HG02885 (cell line): ENCODE data around the gene DCAF15.

Experiments
- ATAC-seq: cut with Tn5 transposase; IDR thresholded peaks from one replicate; pipeline ENCODE4 v1.9.1; 2021; ENCODE audit warnings: mild to moderate bottlenecking; ENCODE audit not compliant: unreplicated experiment, poor library complexity

The DCAF15 gene

DNA sequence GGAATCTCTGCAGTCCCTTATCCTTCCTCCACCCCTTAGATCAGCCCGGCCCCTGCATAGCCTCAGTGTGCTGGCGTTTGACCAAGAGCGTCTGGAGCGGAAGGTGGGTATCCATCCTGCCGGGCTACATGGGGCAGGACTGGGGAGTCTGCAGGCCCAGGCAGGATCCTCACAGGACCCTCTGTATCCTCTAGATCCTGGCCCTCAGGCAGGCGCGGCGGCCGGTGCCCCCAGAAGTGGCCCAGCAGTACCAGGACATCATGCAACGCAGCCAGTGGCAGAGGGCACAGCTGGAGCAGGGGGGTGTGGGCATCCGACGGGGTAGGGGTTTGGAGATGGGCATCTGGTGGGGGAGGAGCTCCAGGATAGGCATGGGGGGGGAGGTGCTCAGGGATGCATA, 23.0 kb upstream of the DCAF15 start:
- ATAC-seq = no peak

DNA sequence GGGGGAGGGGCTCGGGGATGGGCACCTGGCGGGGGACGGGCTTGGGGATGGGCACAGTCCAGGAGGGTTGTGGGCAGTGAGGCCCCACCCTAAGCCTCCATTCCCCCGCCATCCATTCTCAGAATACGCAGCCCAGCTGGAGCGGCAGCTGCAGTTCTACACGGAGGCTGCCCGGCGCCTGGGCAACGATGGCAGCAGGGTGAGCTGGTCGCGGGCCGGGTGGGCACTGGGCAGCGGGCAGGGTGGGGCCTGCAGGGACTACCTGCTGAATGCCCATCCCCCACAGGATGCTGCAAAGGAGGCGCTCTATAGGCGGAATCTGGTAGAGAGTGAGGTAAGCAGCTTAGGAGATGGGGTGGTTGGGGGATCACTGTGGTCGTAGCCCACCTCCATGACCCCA, 22.4 kb upstream of the DCAF15 start:
- no peak for ATAC-seq

DNA sequence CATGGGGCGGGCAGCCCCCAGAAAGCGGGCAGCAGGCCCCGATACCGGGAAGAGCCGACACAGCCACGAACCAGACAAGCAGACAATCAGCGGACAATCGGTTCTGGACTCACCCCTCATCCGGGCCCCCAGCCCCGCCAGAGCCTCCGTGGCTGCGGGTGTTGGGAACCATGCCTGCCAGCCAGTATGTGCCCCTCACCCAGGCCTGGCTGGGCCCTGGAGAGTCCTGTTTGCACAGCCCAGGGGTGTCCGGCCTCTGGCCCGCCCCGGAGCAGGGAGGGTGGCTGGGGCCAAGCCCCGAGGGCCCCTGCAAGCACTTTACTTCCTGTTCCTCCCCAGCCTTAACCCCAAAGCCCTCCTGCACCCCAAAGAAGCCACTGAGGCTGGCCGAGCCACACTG, 21.9 kb upstream of the DCAF15 start:
- no peak for ATAC-seq

DNA sequence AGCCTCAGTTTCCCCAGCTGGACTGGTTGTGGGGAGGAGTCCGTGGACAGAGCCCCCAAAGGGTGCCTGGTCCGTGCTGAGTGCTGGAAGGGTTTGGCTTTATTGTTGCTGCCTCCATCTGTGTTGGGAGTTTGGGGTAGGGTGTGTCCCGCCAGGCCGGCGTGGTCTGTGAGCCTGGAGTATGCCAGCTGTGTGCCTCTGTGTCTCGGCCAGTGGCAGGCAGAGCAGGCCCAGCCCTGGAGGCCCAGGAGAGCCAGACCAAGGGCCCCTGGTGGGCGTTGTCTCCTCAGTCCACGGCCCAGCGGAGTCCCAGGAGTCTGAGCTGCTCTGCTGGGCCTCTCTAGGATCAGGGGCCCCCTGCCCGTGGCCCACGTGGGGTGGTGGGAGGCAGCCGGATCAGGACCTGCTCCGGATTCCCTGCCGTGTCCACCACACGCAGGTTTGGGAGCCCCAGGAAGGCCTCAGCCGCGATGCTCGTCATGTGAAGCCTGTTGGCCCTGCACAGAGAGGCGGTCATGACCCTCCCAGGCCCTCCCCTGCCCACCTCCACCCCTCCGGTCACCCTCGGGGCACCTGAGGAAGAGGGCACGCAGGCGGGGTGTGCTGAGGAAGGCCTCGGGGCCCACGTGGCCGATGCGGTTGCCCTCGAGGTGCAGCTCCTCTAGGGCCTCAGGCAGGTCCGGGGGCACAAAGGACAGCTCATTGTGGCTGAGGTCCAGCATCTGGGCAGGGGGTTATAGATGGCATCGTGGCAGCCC, 20.7 kb upstream of the DCAF15 start:
- no peak for ATAC-seq

DNA sequence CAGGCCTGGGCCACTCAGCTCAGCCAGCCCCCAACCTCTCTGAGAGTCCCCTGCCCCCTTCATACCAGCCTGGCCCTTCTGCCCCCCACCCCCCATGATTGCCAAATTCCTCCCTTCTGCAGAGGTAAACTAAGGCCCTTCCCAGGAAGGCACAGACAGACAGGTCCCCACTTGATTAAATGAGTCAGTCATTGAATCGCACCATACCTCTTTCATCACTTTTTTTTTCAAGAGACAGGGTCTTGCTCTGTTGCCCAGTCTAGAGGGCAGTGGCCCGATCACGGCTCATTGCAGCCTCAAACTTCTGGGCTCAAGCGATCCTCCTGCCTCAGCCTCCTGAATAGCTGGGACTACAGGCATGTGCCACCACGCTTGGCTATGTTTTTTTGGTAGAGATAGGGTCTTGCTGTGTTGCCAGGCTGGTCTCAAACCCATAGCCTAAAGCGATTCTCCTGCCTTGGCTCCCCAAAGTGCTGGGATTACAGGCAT, 20.1 kb upstream of the DCAF15 start:
- ATAC-seq = no peak

DNA sequence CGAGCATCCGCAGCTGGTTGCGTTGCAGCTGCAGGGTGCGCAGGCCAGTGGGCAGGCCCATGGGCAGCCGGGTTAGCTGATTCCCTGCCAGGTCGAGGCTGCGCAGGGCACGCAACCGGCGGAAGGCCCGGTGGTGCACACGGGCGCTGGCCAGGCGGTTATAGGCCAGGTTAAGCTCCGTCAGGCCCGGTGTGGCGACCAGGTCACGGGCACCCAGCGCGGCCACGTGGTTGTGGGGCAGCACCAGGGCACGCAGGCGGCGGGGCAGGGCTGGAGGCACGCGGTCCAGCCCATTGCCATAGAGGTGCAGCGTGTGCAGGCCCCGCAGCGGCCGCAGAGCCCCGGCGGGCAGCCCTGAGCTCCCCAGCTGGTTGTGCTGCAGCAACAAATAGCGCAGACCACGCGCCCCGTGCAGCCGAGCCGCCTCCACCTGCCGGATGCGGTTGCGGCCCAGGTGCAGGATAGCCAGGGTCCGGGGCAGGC, 19.4 kb upstream of the DCAF15 start:
- ATAC-seq = no peak

DNA sequence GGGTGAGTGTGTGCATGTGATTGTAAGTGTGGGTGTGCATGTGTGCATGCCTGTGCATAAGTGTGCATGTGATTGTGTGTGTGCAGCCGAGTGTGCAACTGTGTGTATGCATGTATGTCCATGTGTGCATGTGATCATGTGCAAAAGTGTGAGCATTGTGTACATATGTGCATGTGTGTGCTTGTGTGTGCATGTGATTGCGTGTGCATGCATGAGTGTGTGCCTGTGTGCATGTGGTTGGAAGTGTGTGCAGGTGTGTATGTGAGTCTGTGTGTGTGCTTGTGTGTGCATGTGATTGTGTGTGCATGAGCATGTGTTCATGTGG, 17.6 kb upstream of the DCAF15 start:
- no peak for ATAC-seq

DNA sequence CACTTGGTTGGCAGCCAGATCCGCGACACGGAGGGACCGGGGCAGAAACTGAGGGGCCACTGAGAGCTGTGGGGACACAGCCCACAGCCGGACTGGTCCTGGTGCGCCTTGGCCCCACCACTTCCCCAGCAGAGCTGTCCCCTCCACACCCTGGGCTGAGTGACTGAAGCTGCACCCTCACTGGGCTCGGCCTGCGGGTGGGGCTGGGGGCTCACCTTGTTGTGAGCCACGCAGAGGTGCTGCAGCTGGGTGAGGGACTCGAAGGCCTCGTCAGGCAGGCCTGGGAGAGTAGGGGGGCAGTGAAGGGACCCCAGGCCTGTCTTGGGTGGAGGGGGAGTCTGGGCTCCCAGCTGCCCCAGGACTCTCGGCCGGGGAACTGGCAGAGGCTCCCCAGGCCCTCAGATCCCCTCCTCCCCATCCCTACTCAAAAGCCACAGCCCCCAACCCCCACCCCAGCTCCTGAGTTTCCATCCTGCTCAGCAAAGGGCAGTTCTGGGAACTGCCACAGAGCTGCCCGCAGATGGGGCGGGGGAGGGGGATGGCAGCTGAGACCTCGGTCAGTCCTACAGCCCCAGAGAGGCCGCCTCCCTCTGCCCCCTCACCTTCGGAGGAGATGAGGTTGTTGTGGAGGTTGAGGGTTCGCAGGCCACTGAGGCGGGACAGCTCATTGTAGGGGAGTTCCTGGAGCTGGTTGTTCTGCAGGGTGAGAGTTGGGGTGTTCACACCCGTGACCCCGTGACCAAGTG, 16.4 kb upstream of the DCAF15 start:
- no peak for ATAC-seq

DNA sequence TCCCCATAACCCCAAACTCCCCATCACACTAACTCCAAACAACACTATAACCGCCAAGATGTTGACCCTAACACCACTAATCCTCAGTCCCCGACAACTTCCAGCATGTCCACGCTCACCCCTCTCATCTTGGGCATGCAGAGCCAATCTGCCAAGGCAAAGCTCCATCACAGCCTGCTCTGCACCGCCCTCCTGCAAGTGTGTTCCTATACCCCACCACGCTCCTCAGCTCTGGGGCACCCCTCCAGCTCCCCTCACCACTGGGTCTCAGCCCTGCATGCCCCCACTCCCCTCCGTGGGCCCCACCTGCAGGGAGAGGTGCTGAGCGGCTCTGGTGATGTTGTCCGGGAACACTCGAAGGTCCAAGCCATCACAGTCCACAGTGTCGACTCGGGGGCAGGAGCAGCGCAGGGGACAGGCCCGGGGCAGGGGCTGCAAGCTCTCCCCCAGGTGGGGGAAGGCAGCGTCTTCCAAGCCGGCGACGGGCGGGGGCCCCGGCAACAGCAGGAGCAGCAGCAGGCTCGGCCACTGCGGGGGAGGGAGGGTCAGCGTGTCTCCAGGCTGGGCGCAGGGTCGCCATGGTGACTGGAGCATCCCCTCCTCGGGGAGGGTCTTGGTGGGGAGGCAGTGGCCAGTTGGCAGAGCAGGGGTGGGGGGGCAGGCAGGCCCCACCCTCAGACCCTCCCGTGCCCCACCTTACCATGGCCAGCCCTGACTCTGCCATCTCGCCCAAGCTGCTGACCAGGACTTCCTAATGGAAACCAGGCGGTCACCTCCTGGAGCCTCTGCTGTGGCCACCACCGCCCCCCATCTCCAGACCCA, 14.6 kb upstream of the DCAF15 start:
- no peak for ATAC-seq

DNA sequence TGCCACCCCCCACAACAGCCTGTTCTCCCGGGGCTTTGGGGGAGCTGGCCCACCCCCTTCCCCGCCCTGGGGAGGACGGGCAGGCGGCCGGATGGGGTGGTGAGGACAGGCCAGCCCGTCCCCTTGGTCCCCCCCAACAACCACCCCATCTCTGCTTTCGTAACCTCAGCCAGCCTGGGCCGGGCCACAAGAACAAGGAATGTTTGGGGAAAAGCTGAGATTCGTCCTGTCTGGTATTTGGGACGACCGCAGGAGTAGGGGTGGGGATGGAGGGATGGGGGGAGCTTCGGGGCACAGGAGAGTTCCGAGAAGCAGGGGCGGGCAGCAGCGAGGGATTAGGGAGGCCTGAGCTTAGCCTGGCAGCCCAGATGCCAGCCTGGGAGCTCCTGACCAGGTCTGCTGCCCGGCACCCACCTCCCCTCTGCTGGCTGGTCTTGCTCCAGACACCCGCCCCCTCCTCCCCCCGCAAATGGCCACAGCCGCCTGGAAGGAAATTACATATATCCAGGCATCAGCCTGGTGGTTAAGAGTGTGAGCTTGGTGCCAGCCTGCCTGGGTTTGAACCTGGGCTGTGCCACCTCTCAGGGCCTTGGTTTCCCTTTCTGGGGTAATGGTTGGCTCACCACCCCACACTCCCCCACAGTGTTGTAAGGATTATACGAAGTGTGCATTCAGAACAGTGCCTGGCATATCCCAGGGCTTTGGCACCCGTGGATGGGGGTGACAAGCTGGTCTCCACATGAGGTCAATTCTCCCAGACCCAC, 13.8 kb upstream of the DCAF15 start, which contains the start of gene PODNL1:
TSS of gene PODNL1 (minus strand) at position 117 of the 764 bp plus-strand sequence. CDS start 236 bp downstream, outside the sequence.
- ATAC-seq = no peak

DNA sequence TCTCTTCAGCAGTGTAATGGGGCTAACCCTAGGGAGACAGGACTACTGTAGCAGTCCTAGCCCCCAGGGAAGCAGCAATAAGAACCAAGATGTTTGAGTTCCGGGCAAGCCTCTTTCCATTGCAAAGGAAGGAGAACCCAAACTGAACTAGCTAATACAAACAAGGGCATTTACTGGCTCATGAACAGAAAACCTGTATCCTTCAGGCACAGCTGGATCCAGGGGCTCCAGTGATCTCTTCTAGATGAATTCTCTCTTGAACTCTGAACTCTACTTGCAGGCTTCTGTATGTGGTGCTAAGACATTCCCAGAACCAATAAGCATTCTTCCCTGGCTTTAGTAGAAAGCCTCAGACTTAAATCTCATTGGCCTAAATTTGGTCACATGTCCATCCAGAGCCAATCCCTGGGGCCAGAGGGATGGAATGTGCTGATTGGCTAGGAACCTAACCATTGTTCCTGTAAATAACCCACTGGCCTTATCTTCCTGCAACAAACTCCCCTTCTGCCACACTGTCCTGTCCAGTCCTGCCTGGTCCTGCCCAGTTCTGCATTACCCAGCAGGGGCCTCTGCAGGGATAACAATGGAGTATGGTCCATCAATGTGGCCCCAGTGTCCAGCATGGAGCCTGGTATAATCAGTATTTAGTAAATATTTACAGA, 10.2 kb upstream of the DCAF15 start:
- ATAC-seq = no peak

DNA sequence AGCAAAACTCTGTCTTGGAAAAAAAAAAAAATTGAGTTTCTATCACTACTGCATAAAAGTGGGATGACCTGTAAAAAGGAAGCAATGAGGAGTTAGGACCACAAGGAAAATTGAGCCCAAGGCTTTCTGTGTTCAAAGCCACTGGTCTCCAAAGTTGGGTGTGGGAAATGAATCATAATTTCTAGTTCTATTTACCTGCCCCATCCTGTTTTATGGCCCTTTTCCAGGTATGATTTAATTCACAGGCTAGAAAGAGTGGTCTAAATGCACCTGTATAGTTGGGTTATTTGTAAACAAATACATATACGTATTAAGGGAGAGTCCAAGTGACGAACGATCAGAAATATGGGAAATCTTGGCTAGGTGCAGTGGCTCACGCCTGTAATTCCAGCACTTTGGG, 5.9 kb upstream of the DCAF15 start:
- ATAC-seq = no peak

DNA sequence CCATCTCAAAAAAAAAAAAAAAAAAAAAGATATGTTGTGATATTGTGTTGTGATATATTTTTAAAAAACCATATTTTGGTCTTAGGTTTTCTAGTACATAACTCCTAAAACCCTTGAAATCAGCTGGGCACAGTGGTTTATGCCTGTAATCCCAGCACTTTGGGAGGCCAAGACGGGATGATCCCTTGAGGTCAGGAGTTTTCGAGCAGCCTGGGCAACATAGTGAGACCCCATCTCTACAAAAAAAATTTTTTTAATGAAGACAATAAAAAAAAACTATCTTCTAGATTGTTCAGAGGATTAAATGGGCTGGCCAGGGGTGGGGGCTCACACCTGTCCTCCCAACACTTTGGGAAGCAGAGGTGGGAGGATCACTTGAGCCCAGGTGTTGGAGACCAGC, 1.3 kb upstream of the DCAF15 start:
- ATAC-seq = no peak

DNA sequence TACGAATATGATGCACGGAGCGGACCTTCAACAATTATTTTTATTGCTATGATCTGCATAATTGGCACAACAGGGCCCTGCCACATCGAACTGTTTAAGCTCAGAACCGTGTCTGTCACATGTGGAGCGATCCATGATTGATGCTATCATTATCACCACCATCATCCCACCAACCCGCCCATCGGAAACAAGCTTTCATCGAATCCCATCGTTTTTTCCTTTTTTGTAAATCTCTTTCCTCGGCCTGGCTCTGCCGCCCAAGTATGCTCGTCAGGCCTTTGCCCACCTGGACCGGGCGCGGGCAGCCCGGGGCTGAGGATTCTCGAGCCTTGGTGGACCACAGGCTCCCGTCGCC, 533 bp upstream of the DCAF15 start:
- ATAC-seq = no peak

DNA sequence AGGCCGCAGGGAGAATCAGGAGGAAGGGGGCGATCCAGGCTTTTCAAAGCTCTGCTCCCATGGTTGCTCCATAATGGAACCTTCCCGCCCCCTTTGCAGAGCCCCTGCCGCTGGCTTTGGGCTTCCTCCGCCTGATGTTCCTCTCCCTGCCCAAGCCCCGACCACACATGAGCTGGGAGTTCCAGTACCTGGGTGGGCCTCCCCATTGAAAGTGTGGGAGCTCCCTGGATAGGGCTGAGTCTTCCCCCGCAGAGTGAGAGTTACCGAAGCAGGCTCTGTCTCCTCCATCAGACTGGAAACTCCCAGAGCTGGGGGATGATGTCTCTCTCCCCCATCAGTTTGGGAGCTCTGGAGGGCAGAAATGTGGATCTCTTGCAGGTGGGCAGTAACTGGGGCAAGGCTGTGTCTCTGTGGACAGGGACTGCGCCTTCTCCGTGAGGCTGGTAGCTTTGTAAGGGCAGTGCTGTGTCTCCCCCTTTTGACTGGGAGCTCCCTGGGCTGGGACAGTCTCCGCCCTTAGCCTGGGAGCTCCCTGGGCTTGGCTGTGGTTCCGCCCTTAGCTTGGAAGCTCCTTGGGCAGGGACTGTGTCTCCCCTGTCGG, 722 bp downstream of the DCAF15 start:
- ATAC-seq = no peak

DNA sequence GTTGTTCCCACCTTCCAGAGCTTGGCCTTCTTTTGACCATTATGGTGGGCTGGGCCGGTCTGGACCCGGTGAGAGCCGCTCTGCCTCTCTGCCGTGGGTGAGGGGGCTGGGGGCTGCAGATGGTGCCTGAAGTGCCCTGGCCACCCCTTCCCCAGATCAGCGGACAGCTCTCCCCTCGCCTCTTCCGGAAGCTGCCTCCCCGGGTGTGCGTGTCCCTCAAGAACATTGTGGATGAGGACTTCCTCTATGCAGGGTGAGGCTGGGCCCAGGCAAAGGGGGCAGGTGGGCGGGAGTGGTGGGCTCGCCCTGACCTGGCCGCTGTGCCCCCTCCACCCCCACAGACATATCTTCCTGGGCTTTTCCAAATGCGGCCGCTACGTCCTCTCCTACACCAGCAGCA, 1.9 kb downstream of the DCAF15 start:
- ATAC-seq = no peak

DNA sequence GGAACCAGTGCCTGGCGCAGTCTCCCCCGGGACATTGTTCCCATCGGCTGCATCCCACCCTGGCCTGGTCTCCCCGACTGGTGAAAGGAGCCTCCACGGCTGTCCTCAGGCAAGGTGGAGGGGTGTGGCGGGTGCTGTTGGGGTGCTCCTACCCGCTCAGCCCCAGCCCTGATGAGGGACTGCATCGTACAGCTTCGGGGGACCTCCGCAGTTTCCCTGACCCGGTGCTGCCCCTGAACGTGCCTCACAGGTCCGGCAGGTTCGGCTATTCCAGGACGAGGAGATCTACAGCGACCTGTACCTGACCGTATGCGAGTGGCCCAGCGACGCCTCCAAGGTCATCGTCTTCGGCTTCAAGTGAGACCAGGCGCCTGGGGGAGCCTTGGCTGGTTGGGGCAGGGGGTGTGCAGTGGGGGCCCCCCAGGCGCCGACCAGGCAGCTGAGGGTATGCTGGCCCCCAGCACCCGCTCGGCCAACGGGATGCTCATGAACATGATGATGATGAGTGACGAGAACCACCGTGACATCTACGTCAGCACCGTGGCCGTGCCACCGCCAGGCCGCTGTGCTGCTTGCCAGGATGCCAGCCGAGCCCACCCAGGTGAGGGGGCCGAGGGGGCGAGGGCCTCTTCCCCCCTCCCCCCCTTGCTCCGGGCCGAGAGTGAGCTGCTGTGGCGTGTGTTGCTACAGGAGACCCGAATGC, 3.5 kb downstream of the DCAF15 start:
- ATAC-seq = no peak

DNA sequence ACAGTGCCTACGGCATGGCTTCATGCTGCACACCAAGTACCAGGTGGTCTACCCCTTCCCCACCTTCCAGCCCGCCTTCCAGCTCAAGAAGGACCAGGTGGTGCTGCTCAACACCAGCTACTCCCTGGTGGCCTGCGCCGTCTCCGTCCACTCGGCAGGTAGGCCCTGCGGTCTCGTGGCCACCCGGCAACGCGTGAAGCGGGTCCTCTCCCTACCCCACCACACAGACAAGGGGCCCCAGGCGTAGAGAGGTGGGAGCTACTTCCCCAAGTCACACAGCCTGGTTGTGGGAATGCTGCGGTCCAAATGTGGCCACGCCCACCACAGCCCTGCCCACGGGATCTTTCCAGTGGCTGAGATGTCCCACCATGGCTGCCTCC, 4.0 kb downstream of the DCAF15 start:
- no peak for ATAC-seq

DNA sequence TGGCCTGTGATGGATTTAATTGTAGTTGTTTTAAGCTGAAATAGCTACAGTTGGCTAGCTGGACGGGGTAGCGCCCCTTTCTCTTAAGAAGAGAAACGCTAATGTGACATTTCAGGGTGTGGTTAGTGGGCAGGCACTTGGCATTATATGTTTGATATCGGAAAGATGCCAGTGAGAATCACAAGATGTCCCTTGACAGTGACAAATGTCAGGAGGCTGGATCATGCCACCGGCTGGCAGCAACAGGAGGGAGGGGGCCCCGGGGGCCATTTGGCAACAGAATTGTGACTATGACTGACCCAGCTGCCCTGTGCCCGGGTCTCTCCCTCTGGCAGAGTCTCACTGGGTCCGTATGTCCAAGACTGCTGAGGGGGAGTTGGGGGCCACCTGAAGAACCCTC, 4.7 kb downstream of the DCAF15 start:
- ATAC-seq = no peak
